ENCODE measurements around the gene PILRA. TPM values are rescaled to one million over a fixed set of nuclear protein-coding genes. Genes with fewer than 3 reads are reported as not detected.

PILRA gene
- total RNA-seq, 1 donor from 2014 or later: 4.2 TPM

DNA sequence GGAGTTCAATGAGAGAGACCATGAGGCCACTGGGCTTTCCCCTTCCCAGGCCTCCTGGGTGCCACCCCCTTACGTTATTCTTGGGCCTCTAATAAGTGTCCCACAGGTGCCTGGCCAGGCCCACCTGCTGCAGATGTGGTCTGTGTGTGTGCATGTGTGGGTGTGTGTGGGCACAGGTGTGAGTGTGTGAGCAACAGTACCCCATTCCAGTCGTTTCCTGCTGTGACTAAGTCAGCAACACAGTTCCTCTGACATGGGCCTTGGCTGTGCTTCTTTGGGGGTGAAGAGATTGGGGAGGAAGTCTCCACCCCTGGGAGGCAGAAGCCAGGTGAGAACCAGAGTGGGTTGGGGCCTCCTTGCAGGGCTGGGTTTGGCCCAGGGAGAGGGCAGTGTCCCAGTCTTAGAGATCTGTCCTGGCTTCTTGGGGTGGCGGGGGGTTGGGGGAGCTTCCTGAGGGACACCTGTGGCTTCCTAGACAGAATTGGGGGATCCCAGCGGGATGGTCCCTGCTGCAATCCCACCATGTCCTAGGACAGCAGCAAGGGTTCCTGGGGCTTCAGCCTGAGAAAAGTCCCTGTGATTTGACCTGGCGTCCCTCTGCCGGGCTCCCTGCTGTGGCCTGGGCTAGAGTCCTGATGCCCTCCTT lies 19.5 kb upstream of the PILRA start:
- H3K9me3 Mint-ChIP-seq (ENCODE audit: unreplicated experiment): no peaks in the 10 kb centered on the region
- no peak for DNase-seq (ENCODE audit: low spot score)
- H3K36me3 Mint-ChIP-seq (ENCODE audit: low read depth, unreplicated experiment): peaks cover 30% of the 10 kb centered on the region
- TF ChIP-seq, protein P1, sequence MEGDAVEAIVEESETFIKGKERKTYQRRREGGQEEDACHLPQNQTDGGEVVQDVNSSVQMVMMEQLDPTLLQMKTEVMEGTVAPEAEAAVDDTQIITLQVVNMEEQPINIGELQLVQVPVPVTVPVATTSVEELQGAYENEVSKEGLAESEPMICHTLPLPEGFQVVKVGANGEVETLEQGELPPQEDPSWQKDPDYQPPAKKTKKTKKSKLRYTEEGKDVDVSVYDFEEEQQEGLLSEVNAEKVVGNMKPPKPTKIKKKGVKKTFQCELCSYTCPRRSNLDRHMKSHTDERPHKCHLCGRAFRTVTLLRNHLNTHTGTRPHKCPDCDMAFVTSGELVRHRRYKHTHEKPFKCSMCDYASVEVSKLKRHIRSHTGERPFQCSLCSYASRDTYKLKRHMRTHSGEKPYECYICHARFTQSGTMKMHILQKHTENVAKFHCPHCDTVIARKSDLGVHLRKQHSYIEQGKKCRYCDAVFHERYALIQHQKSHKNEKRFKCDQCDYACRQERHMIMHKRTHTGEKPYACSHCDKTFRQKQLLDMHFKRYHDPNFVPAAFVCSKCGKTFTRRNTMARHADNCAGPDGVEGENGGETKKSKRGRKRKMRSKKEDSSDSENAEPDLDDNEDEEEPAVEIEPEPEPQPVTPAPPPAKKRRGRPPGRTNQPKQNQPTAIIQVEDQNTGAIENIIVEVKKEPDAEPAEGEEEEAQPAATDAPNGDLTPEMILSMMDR (IDR thresholded peaks at IDR 0.05; ENCODE audit: unreplicated experiment): no peak
- peaks cover 6% of the 10 kb centered on the region for H3K4me1 Mint-ChIP-seq (ENCODE audit: unreplicated experiment)
- no peak overlapping the region for H3K4me3 Mint-ChIP-seq (ENCODE audit: unreplicated experiment)
- no peak overlapping the region for H3K27ac Mint-ChIP-seq (ENCODE audit: unreplicated experiment)
- H3K27me3 Mint-ChIP-seq (ENCODE audit: unreplicated experiment): peaks cover 10% of the 10 kb centered on the region

GRCh38 chr7:100356416-100357068 lies 16.7 kb upstream of the PILRA start:
- Mint-ChIP-seq H3K9me3 (ENCODE audit: unreplicated experiment) (no peaks in the 10 kb centered on the region), H3K27ac (ENCODE audit: unreplicated experiment) (no peak overlapping the region), H3K36me3 (ENCODE audit: low read depth, unreplicated experiment) (peaks cover 27% of the 10 kb centered on the region), H3K4me1 (ENCODE audit: unreplicated experiment) (peaks cover 2% of the 10 kb centered on the region), H3K4me3 (ENCODE audit: unreplicated experiment) (no peak overlapping the region), H3K27me3 (ENCODE audit: unreplicated experiment) (peaks cover 7% of the 10 kb centered on the region)
- no peak for DNase-seq (ENCODE audit: low spot score)
- TF ChIP-seq, protein P1 (IDR thresholded peaks at IDR 0.05; ENCODE audit: unreplicated experiment): no peak

- Mint-ChIP-seq H3K4me1 (ENCODE audit: unreplicated experiment) (no peaks in the 10 kb centered on the region), H3K27ac (ENCODE audit: unreplicated experiment) (peak overlapping the region; percentile 9), H3K27me3 (ENCODE audit: unreplicated experiment) (peaks cover 6% of the 10 kb centered on the region), H3K9me3 (ENCODE audit: unreplicated experiment) (no peaks in the 10 kb centered on the region), H3K36me3 (ENCODE audit: low read depth, unreplicated experiment) (peaks cover 31% of the 10 kb centered on the region), H3K4me3 (ENCODE audit: unreplicated experiment) (no peak overlapping the region)
- no peak for DNase-seq (ENCODE audit: low spot score)
- TF ChIP-seq, protein P1 (IDR thresholded peaks at IDR 0.05; ENCODE audit: unreplicated experiment): no peak
Measured at GRCh38 chr7:100357131-100357561, 16.1 kb upstream of the PILRA start.

DNA sequence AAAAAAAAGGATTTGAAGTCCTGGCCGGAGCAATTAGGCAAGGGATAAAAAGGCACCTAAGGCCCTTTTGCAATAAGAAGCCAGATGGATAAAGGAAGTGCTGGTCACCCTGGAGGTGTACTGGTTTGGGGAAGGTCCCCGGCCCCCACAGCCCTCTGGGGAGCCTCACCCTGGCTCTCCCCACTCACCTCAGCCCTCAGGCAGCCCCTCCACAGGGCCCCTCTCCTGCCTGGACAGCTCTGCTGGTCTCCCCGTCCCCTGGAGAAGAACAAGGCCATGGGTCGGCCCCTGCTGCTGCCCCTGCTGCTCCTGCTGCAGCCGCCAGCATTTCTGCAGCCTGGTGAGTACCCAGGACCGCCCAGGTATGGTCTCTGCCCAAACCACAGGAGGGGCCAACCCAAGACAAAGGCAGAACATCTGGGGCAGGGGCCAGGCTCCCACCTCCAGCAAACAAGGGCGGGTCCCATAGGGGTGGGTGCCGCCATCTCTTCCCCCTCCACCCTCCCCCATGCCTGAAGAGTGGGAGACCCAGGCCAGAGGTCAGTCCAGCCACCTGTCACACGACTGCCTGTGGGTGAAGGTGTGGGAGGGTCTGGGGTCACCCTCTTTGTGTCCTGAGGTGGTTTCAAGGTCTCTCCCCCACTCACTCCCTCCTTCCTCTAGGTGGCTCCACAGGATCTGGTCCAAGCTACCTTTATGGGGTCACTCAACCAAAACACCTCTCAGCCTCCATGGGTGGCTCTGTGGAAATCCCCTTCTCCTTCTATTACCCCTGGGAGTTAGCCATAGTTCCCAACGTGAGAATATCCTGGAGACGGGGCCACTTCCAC lies 15.0 kb upstream of the PILRA start, which contains the start of gene PILRB:
Gene PILRB, plus strand, starts transcription at position 91 of the 830 bp plus-strand sequence. Its CDS starts 186 bp downstream, at position 277.
- peaks cover 33% of the 10 kb centered on the region for H3K36me3 Mint-ChIP-seq (ENCODE audit: low read depth, unreplicated experiment)
- peak within 1 kb of the TSS; percentile 9 for H3K27ac Mint-ChIP-seq (ENCODE audit: unreplicated experiment)
- no peak for DNase-seq (ENCODE audit: low spot score)
- no peaks in the 10 kb centered on the region for H3K9me3 Mint-ChIP-seq (ENCODE audit: unreplicated experiment)
- no peak within 1 kb of the TSS for H3K4me3 Mint-ChIP-seq (ENCODE audit: unreplicated experiment)
- TF ChIP-seq, protein P1 (IDR thresholded peaks at IDR 0.05; ENCODE audit: unreplicated experiment): no peak
- H3K27me3 Mint-ChIP-seq (ENCODE audit: unreplicated experiment): peaks cover 6% of the 10 kb centered on the region
- no peaks in the 10 kb centered on the region for H3K4me1 Mint-ChIP-seq (ENCODE audit: unreplicated experiment)

Data from endothelial cell (in vitro differentiated cells).